ENCODE measurements around the gene PLA2G5. TPM values are rescaled to one million over a fixed set of nuclear protein-coding genes. Genes with fewer than 3 reads are reported as not detected.

The PLA2G5 gene
- total and polyA plus RNA-seq, 2 of the 4 experiments (the other 2 are of a cell fraction) = not detected

- Histone ChIP-seq H2BK15ac (ENCODE audit: low read depth, low read length) (no peak overlapping the region), H3K27ac (ENCODE audit: insufficient read depth, low read length) (no peak overlapping the region), H3K23ac (ENCODE audit: low read depth, low read length) (no peak overlapping the region), H2BK20ac (ENCODE audit: low read depth, low read length) (no peak overlapping the region), H3K14ac (replicated peaks; ENCODE audit: low read depth, low read length) (no peak overlapping the region), H2AK9ac (replicated peaks; ENCODE audit: low read depth, low read length, poor library complexity) (no peak overlapping the region), H3K9me3 (ENCODE audit: control insufficient read depth, insufficient read depth, low read length) (no peaks in the 10 kb centered on the region), H3K27me3 (ENCODE audit: control insufficient read depth, insufficient read depth, low read length) (peaks cover 31% of the 10 kb centered on the region), H2AFZ (replicated peaks; ENCODE audit: low read length, poor library complexity) (no peak overlapping the region), H2AK5ac (ENCODE audit: low read depth, low read length) (no peak overlapping the region), H3K4ac (ENCODE audit: low read depth, low read length) (no peak overlapping the region), H3K36me3 (ENCODE audit: control insufficient read depth, insufficient read depth, low read length) (no peaks in the 10 kb centered on the region), H3K9ac (ENCODE audit: low read depth, low read length) (no peak overlapping the region), H4K20me1 (ENCODE audit: insufficient read depth, low read length) (no peaks in the 10 kb centered on the region), H4K8ac (ENCODE audit: low read depth in 2 of 2, low read length in 2 of 2) (no peak overlapping the region), H3K56ac (ENCODE audit: extremely low read depth, insufficient read depth, low read length) (no peak overlapping the region), H3K4me2 (ENCODE audit: low read depth, low read length) (no peak overlapping the region), H4K5ac (ENCODE audit: low read depth, low read length) (no peak overlapping the region), H3K9me1 (ENCODE audit: insufficient read depth, low read length) (no peaks in the 10 kb centered on the region), H3K4me1 (ENCODE audit: control insufficient read depth, insufficient read depth, low read length) (no peaks in the 10 kb centered on the region), H4K91ac (ENCODE audit: insufficient read depth, low read depth, low read length) (no peak overlapping the region), H3K18ac (ENCODE audit: low read depth, low read length) (no peak overlapping the region), H2BK120ac (ENCODE audit: low read depth, low read length) (no peak overlapping the region), H3K79me1 (ENCODE audit: low read depth in 1 of 2, low read length in 2 of 2) (no peaks in the 10 kb centered on the region), H2BK5ac (ENCODE audit: low read depth, low read length, poor library complexity, severe bottlenecking) (no peak overlapping the region), H3K4me3 (ENCODE audit: insufficient read depth, low read depth, low read length) (no peak overlapping the region)
- no peak for ATAC-seq (ENCODE audit: low read depth)
- TF ChIP-seq BHLHE40 (IDR thresholded peaks at IDR 0.05; ENCODE audit: low read depth, low read length) = no peak
- 71% methylated on average over 2 of the region's 3 CpGs; no CpG with 5 or more reads in 1 of the 2 experiments for WGBS, 2 experiments (ENCODE audit: extremely low coverage in 2 of 2, insufficient read length in 1 of 2)
- POLR2A ChIA-PET (ENCODE audit: unreplicated experiment) = no interaction called here
- dilution Hi-C loops (cut with HindIII; ENCODE audit: low sequenced_read_pairs, unreplicated experiment) (no loop called here), in situ Hi-C loops (cut with MboI; ENCODE audit: low sequenced_read_pairs) (no loop called here), intact Hi-C loops (cut with micrococcal nuclease) (no loop called here)
- no TSS peak for BruUV-seq (replicated peaks)
- DNase-seq = no peak
- CTCF ChIA-PET = no interaction called here
These were observed 20.1 kb downstream of the PLA2G5 start for GRCh38 chr1:20090119-20090518.

Data from IMR-90 (cell line).